ENCODE data around the gene VLDLR.

GRCh38 chr9:2642068-2642467 lies 20.5 kb downstream of the VLDLR start:
- TF ChIP-seq POLR2A (IDR thresholded peaks at IDR 0.05) (no peak), CTCF (IDR thresholded peaks at IDR 0.05) (no peak)

All from Peyer's patch (tissue), 4 donors.